Kidney glomerular epithelial cell (primary cell): ENCODE data around the gene JAGN1.
A peak's percentile ranks its signal among the peaks of the same experiment; 100 is the strongest.
"Not testable (repeated sequence)": the region's sequence is repeated elsewhere in the genome, so short reads cannot be mapped to it uniquely, and the experiment has no call there.

Experiments used
- DNase-seq: peaks from one replicate; lab custom pipeline; 2025; lab: John Stamatoyannopoulos, UW

JAGN1 gene

GRCh38 chr3:9867106-9867505 lies 23.3 kb upstream of the JAGN1 start:
- DNase-seq = no peak

GRCh38 chr3:9869955-9870354 lies 20.5 kb upstream of the JAGN1 start:
- DNase-seq = no peak

- no peak for DNase-seq
These were observed 19.4 kb upstream of the JAGN1 start for GRCh38 chr3:9870978-9871377.

- not testable (repeated sequence) for DNase-seq
These were observed 18.3 kb upstream of the JAGN1 start for GRCh38 chr3:9872067-9872466.

- no peak for DNase-seq
These were observed 15.0 kb upstream of the JAGN1 start for GRCh38 chr3:9875448-9875847.

GRCh38 chr3:9876255-9876654 lies 14.2 kb upstream of the JAGN1 start:
- DNase-seq = not testable (repeated sequence)

GRCh38 chr3:9876991-9877390 lies 13.4 kb upstream of the JAGN1 start:
- no peak for DNase-seq

GRCh38 chr3:9878700-9879099 lies 11.7 kb upstream of the JAGN1 start:
- DNase-seq = no peak

- DNase-seq = no peak
These were observed 10.4 kb upstream of the JAGN1 start, which contains the start of gene CIDEC for GRCh38 chr3:9879830-9880549. Gene CIDEC, minus strand, starts transcription at chr3:9880253. Its CDS starts 1,767 bp downstream, at chr3:9878486.

- no peak for DNase-seq
These were observed 9.0 kb upstream of the JAGN1 start for GRCh38 chr3:9881441-9881840.

- no peak for DNase-seq
These were observed 6.5 kb upstream of the JAGN1 start for GRCh38 chr3:9883706-9884554.

- DNase-seq = peak; percentile 77
These were observed 5.8 kb upstream of the JAGN1 start for GRCh38 chr3:9884555-9885165.

GRCh38 chr3:9886328-9886727 lies 4.1 kb upstream of the JAGN1 start:
- no peak for DNase-seq

GRCh38 chr3:9887480-9887879 lies 2.9 kb upstream of the JAGN1 start:
- no peak for DNase-seq

- DNase-seq = no peak
These were observed 1.9 kb upstream of the JAGN1 start for GRCh38 chr3:9888540-9888939.

- no peak for DNase-seq
These were observed 1.0 kb upstream of the JAGN1 start for GRCh38 chr3:9889405-9889804.

- no peak for DNase-seq
These were observed 737 bp downstream of the JAGN1 start for GRCh38 chr3:9891072-9891622.

- no peak for DNase-seq
These were observed 3.3 kb downstream of the JAGN1 start for GRCh38 chr3:9893739-9894138.

GRCh38 chr3:9895715-9896114 lies 5.3 kb downstream of the JAGN1 start:
- not testable (repeated sequence) for DNase-seq

- DNase-seq = not testable (repeated sequence)
These were observed 6.5 kb downstream of the JAGN1 start for GRCh38 chr3:9896755-9897407.

GRCh38 chr3:9897408-9898372 lies 7.3 kb downstream of the JAGN1 start:
- DNase-seq = peak; percentile 91
